CD4-positive, alpha-beta T cell treated with Interleukin-6 for 4 hours (primary cell): Measurements from ENCODE around the gene ETFBKMT.

Experiments
- DNase-seq: peaks from one replicate; pipeline ENCODE4 v3.0.0-alpha.2; 2020; ENCODE audit warnings: mixed read lengths

ETFBKMT gene, protein sequence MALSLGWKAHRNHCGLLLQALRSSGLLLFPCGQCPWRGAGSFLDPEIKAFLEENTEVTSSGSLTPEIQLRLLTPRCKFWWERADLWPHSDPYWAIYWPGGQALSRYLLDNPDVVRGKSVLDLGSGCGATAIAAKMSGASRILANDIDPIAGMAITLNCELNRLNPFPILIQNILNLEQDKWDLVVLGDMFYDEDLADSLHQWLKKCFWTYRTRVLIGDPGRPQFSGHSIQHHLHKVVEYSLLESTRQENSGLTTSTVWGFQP

GRCh38 chr12:31659087-31659942, at the start of gene ETFBKMT:
ETFBKMT (plus strand) TSS chr12:31659688; CDS start chr12:31661954, 2,266 bp downstream.
- DNase-seq, result peak; percentile 94

- no peak for DNase-seq
These were observed 46.7 kb upstream of the ETFBKMT start for GRCh38 chr12:31612819-31613218.

GRCh38 chr12:31618228-31619025, 41.1 kb upstream of the ETFBKMT start:
- no peak for DNase-seq

DNA sequence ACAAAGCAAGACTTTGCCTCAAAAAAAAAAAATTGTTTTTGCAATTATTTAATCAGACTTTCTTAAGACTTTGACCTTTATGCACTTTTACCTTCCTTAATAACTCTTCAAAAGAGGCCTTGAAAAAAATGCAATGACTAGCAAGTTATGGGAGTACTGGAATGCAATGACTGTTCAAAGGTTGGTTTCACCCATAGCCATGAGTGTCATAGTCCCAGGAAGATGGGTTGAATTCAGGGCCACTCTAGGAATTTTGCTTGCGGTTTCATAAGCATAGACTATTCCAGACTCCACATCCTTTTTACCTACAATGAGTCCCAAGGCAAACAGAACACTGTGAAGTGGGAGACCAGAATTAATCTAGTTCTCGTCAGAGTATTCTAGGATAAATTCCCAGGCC, 39.2 kb upstream of the ETFBKMT start:
- no peak for DNase-seq

DNA sequence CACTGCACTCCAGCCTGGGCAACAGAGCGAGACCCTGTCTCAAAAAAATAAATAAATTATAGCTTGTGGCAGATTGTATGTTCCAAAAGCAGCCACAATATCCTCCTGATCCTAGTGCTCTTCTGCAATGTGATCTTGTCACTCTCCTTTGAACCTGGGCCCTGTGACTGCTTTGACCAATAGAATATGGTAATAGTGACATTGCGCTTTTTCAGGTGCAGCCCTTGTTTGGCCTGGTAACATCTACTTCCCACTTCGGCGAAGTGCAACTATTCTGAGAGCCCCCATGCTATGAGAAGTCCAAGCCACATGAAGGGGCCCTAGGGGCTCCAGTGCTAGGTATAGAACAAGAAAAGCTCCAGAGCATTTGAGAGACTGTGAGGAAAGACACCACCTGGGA, 37.5 kb upstream of the ETFBKMT start:
- no peak for DNase-seq

DNA sequence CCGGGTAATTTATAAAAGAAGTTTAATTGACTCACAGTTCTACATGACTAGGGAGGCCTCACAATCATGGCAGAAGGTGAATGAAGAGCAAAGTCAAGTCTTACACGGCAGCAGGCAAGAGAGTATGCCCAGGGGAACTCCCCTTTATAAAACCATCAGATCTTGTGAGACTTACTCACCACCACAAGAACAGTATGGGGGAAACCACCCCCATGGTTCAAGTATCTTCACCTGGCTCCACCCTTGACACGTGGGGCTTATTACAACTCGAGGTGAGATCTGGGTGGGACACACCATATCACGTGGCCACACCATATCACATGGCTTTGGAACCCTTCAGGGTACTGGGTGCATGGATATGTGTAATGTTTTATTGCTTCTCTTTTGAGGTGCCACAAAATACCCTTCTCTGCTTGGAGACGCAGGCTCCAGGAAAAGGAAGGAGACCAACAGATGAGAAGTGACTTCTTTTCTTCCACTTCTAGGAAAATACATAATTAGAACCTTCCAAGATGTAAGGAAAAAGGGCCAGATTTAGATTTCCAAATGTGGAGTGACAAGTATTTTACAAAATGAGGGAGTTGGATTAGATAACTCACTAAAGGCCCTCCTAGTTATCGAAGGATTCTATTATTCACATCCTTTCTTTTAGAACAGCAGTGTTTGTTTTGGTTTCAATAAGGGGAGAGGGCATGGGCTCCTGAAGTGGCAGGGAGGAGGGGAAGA, 33.1 kb upstream of the ETFBKMT start:
- no peak for DNase-seq

- DNase-seq, result no peak
These were observed 31.9 kb upstream of the ETFBKMT start for GRCh38 chr12:31627456-31628054.

DNA sequence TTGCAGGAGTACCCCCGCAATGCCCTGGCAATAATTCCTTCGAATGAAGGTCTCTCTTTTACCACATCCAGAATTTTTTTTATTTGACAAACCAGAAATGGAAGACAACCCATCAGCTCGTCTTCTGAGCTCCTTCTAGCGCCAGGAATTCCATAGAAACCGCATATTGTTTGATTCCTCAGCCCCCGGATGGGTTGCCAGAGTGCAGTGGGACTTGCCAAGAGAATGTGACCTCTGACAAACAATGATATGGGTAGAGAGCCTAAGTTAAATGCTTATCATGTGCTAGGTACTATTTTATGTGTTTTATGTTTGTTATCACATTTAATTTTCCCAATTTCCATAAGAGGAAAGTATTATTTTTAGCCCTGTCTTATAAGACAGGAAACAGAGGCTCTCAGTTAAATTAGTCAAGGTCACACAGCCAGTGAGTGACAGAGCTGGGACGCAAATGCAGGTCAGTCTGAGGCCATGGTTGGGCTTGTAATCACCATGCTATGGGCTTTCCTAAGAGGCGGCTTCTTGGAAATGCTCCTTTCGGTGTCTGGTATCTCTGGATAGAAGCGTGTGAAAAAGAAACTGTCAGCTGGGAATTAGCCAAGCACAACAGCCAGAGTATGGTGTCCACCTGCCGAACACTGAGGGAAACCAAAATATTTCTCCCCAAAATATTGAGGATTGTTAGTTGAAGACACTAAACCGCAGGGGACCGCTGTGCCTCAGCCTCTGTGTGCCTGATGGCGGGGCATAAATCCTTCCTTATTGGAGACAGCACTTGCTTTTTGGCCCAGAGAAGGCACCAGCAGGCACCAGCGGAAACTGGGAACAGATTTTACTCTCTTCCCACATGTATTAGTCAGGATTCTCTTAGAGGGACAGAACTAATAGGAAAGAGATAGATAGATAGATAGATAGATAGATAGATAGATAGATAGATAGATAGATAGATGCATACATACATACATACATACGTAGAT, 29.4 kb upstream of the ETFBKMT start:
- no peak for DNase-seq

GRCh38 chr12:31631023-31631724, 28.3 kb upstream of the ETFBKMT start:
- DNase-seq, result no peak

DNA sequence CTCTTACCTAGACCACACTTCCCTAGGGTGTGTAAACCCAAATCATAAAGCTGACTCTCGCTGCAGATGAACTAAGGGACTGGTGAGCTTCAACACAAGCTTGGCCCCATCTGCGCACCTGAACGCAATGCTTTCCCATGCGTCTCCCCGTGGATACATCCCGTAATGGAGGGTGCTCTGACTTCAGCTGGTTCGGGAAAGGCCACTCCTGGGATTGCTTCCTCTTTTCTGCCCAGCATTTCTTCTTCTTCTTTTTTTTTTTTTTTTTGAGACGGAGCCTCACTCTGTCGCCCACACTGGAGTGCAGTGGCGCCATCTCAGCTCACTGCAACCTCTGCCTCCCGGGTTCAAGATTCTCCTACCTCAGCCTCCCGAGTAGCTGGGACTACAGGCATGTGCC, 27.7 kb upstream of the ETFBKMT start:
- DNase-seq, result no peak

DNA sequence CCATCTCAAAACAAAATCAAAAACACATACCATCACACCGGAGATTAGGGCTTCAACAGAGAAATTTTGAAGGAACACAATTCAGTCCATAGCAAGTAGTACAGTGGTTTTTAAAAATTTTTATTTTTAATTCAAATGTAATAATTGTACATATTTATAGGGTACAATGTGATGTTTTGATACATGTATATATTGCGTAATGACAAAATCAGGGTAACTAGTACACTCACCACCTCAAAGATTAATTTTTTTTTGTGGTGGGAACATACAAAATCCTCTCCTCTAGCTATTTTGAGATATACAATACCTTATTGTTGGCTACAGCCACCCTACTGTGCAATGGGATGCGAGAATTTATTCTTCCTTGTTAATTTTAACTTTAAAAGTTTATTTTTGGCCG, 26.0 kb upstream of the ETFBKMT start:
- DNase-seq, result no peak

DNA sequence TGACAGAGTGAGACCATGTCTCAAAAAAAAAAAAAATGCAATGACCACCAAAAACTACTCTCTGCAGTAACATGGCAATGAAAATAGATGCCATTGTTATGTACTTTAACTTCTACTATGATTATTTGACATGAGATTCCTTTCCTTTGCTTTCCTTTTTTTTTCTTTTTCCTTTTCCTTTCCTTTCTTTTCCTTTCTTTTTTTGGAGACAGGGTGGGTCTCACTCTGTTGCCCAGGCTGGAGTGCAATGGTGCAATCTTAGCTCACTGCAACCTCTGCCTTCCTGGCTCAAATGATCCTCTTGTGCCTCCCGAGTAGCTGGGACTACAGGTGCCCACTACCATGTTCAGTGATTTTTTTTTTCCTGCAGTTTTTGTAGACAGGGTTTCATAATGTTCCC, 24.9 kb upstream of the ETFBKMT start:
- DNase-seq, result no peak

GRCh38 chr12:31641509-31642090, 17.9 kb upstream of the ETFBKMT start:
- DNase-seq, result no peak

DNA sequence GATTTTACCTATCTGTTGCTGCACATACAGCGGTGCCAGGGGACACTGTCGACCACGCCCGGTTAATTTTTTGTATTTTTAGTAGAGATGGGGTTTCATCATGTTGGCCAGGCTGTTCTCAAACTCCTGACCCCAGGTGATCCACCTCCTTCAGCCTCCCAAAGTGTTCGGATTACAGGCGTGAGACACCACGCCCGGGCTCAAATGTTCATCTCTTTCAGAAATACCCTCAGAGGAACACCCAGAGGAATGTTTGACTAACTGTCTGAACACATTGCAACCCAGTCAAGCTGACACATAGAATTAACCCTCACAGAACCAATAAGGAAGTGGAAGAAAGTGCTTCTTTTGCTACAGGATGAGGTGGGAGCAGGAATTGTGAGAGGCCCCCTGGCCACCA, 15.0 kb upstream of the ETFBKMT start:
- DNase-seq, result no peak

DNA sequence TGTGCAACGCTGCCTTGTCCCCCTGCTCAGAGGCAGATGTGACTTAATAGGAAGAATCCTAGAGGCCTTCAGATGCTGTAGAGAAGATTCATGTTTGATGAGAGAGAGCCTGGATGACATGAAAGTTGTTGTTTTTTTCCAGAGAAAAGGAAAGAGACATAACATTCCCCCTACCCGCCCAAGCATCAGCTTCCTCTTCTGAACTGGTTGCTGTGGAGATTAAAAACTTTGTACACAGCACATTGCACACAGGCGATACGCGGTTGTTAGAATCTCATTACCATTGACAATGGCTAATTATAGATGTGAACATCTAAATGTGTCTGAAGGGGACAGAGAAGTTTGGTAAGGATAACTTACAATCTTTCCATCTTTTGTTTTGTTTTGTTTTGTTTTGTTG, 13.6 kb upstream of the ETFBKMT start:
- no peak for DNase-seq

DNA sequence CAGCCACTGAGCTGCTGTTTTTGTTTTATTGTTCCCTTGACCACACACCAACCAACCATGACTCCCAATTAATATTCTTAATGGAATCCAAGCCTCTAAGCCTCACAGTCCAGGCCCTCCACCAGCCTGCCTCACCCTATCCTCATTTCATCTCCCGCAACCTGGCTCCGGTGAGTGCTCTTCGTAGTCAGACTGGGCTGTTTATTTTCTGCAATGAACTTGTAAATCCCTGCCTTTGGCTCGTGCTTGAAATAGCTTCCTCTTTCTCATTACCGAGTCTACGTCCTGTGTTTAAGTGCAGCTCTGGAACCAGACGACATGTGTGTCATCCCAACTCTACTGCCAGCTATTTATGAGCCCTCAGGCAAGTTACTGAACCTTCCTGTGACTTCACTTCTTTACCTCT, 12.4 kb upstream of the ETFBKMT start:
- DNase-seq, result no peak

DNA sequence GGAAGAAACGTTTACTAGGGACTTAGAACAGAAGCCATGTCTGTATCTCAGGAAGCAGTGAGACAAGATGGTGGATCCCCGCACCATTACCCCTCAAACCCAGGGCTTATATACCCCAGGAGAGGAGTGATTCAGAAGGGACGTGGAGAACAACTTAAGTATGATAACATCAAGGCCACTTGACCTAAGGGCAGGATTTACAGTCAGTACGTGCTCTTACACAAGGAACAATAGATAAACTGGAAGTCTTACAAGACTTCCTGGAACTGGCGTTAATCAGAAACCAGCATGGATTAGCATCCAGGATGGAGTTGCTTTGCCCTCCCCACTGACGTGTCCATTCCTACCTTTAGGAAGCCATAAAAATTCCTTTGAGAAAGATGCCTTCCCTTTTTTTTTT, 8.6 kb upstream of the ETFBKMT start:
- no peak for DNase-seq

- DNase-seq, result no peak
These were observed 7.5 kb upstream of the ETFBKMT start for GRCh38 chr12:31651893-31652521.

DNA sequence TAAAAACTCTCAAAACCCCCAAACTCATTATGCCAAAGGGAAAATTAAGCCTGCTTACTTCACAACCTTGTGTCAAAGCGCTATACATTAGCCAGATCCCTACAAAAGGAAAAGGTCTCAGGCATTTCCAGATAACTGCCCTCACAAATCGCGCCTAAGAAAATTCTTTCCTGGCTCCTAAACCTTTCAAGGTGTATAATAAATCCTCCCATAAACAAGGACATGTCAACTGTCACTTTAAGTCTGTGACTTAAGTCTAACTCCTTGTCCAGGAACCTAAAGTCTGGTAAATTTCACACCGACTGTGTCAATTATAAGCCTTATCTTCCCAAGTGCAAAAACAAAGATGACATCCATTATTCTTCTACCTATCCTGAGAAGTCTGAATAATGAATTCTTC, 4.3 kb upstream of the ETFBKMT start:
- DNase-seq, result no peak

- no peak for DNase-seq
These were observed 3.7 kb upstream of the ETFBKMT start for GRCh38 chr12:31655792-31656191.
